GM12878 (cell line): ENCODE data around the gene RARA. TPM values are rescaled to one million over a fixed set of nuclear protein-coding genes. Genes with fewer than 3 reads are reported as not detected.

Experiments used
- CHD1 ChIP-seq: IDR thresholded peaks from 2 replicates; pipeline ENCODE4 v1.6.1; 2012; ENCODE audit warnings: low read depth, low read length, improper control_type of control experiment
- CREB1 ChIP-seq: IDR thresholded peaks from 2 replicates; pipeline ENCODE4 v1.6.1; 2012; ENCODE audit warnings: low read depth, mild to moderate bottlenecking, inconsistent platforms
- DPF2 ChIP-seq: fragments of 450-650 bp; IDR thresholded peaks from 2 replicates; pipeline ENCODE4 v1.6.1; 2017; ENCODE audit warnings: mild to moderate bottlenecking
- HDGF ChIP-seq: fragments of 450-650 bp; IDR thresholded peaks from 2 replicates; pipeline ENCODE4 v1.6.1; 2016; ENCODE audit warnings: antibody characterized with exemption
- JUNB ChIP-seq: IDR thresholded peaks from 2 replicates; pipeline ENCODE4 v1.6.1; 2016; ENCODE audit warnings: antibody characterized with exemption, mild to moderate bottlenecking
- KDM1A ChIP-seq: fragments of 200-600 bp; sonication (generic); IDR thresholded peaks from 2 replicates; pipeline ENCODE4 v1.6.1; 2016; ENCODE audit warnings: borderline replicate concordance
- MEF2B ChIP-seq: fragments of 450-650 bp; IDR thresholded peaks from 2 replicates; pipeline ENCODE4 v1.6.1; 2018; ENCODE audit warnings: mild to moderate bottlenecking, moderate library complexity; ENCODE audit not compliant: partially characterized antibody, poor library complexity, severe bottlenecking
- NBN ChIP-seq: fragments of 450-650 bp; IDR thresholded peaks from 2 replicates; pipeline ENCODE4 v1.6.1; 2016
- PAX8 ChIP-seq: fragments of 450-650 bp; IDR thresholded peaks from 2 replicates; pipeline ENCODE4 v1.6.1; 2017; ENCODE audit warnings: mild to moderate bottlenecking, moderate library complexity
- PML ChIP-seq: IDR thresholded peaks from 2 replicates; pipeline ENCODE4 v1.6.1; 2012; ENCODE audit warnings: low read length, inconsistent platforms
- STAT3 ChIP-seq: IDR thresholded peaks from 2 replicates; pipeline ENCODE4 v1.6.1; 2011; ENCODE audit warnings: low read depth, low read length, improper control_type of control experiment
- TARDBP ChIP-seq: IDR thresholded peaks from 2 replicates; pipeline ENCODE4 v1.6.1; 2016; ENCODE audit warnings: borderline replicate concordance
- TCF7 ChIP-seq: IDR thresholded peaks from 2 replicates; pipeline ENCODE4 v1.6.1; 2014; ENCODE audit warnings: antibody characterized with exemption, borderline replicate concordance
- YBX1 ChIP-seq: fragments of 450-650 bp; IDR thresholded peaks from 2 replicates; pipeline ENCODE4 v1.6.1; 2016; ENCODE audit warnings: antibody characterized with exemption
- ZNF384 ChIP-seq: IDR thresholded peaks from 2 replicates; pipeline ENCODE4 v1.6.1; 2012; ENCODE audit warnings: low read depth, mild to moderate bottlenecking, low read length, improper control_type of control experiment, borderline replicate concordance
- ZZZ3 ChIP-seq: IDR thresholded peaks from 2 replicates; pipeline ENCODE4 v1.6.1; 2011; ENCODE audit warnings: low read depth; ENCODE audit not compliant: control insufficient read depth, insufficient read length
- polyA plus RNA-seq, 11 experiments: library from polyadenylated mRNA; depleted of rRNA in 4 of 11; unstranded in 6 of 11; stranded (reverse) in 5 of 11; fragments of >200 nt; fragmentation: Nextera tagmentation in 4 of 11; fragmentation: Illumina TruSeq in 1 of 11; extraction: Ambion mirVana in 4 of 11; extraction: Trizol in 1 of 11; gene quantifications; 1 replicate in 1 of 11; 2 replicates in 10 of 11; pipeline versions ENCODE4 v1.2.1 to v1.2.3, GENCODE V29; 2011 to 2016; ENCODE audit warnings: inconsistent platforms in 2 of 11, missing spikeins in 2 of 11, low read depth in 1 of 11
- total RNA-seq, 4 experiments: library from RNA; depleted of rRNA in 3 of 4; stranded (reverse); fragments of >200 nt in 3 of 4; fragmentation: Illumina TruSeq in 1 of 4; extraction: Trizol in 1 of 4; gene quantifications; 2 replicates each; pipeline versions ENCODE4 v1.2.1 to v1.2.3, GENCODE V29; 2013 to 2021
- TF ChIP-seq, protein P1 (sequence below): fragments of 450-650 bp; conservative IDR thresholded peaks from 2 replicates; pipeline ENCODE4 v1.6.1; 2017; ENCODE audit warnings: mild to moderate bottlenecking, moderate library complexity
- TF ChIP-seq, protein P2 (sequence below): IDR thresholded peaks from 2 replicates; pipeline ENCODE4 v1.6.1; 2011; ENCODE audit warnings: low read depth, mild to moderate bottlenecking, low read length, moderate library complexity, borderline replicate concordance; ENCODE audit errors: extremely low read depth
- TF ChIP-seq, protein P3 (sequence below): fragments of 450-650 bp; IDR thresholded peaks from 2 replicates; pipeline ENCODE4 v1.6.1; 2016; ENCODE audit warnings: mild to moderate bottlenecking, moderate library complexity, borderline replicate concordance
- TF ChIP-seq, protein P4 (sequence below): IDR thresholded peaks from 2 replicates; pipeline ENCODE4 v1.6.1; 2012; ENCODE audit warnings: improper control_type of control experiment, low read depth, low read length; ENCODE audit not compliant: insufficient replicate concordance

Gene RARA
- total and polyA plus RNA-seq, 10 of the 15 experiments (the other 5 are each of a cell fraction or from before 2014, with no cell fraction given) = 0.13 to 33.6 (median 13.6) TPM

DNA sequence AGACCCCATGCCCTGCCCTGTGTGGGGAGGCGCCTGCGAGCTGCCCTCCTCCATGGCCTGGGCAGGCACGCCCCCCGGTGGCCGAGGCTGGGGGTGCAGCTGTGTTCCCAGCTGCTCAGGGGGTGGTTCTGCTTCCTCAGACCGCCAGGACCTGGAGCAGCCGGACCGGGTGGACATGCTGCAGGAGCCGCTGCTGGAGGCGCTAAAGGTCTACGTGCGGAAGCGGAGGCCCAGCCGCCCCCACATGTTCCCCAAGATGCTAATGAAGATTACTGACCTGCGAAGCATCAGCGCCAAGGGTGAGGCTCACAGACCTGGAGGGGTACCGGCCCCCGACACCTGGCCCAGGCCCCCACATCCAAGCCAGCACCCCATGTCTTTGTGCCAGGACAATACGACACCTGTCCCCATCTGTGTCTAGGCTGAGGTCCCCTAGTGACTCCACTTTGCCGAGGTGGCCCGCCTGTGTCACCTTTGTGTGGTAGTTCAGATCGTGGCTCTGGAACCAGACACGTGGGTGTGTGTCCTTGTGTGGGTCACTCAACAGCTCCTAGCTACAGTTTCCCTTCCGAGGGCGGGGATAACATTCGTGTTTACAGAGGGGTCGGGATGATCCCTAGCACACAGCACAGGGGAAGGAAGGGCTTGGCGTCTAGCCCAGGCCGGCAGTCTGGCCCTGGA is 46.3 kb downstream of the RARA start (continued):
- TF ChIP-seq YBX1 (no peak), TCF7 (no peak), MEF2B (no peak), CREB1 (no peak), ZNF384 (no peak), KDM1A (no peak), TARDBP (no peak), STAT3 (no peak), JUNB (no peak), ZZZ3 (no peak), HDGF (no peak), NBN (no peak), PML (no peak), CHD1 (no peak), PAX8 (no peak), DPF2 (0 out of 2 replicates have a peak, but pooled peaks have one; percentile 23)
- TF ChIP-seq, protein P1, sequence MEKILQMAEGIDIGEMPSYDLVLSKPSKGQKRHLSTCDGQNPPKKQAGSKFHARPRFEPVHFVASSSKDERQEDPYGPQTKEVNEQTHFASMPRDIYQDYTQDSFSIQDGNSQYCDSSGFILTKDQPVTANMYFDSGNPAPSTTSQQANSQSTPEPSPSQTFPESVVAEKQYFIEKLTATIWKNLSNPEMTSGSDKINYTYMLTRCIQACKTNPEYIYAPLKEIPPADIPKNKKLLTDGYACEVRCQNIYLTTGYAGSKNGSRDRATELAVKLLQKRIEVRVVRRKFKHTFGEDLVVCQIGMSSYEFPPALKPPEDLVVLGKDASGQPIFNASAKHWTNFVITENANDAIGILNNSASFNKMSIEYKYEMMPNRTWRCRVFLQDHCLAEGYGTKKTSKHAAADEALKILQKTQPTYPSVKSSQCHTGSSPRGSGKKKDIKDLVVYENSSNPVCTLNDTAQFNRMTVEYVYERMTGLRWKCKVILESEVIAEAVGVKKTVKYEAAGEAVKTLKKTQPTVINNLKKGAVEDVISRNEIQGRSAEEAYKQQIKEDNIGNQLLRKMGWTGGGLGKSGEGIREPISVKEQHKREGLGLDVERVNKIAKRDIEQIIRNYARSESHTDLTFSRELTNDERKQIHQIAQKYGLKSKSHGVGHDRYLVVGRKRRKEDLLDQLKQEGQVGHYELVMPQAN = no peak
- TF ChIP-seq, protein P2, sequence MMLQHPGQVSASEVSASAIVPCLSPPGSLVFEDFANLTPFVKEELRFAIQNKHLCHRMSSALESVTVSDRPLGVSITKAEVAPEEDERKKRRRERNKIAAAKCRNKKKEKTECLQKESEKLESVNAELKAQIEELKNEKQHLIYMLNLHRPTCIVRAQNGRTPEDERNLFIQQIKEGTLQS = no peak
- TF ChIP-seq, protein P3, sequence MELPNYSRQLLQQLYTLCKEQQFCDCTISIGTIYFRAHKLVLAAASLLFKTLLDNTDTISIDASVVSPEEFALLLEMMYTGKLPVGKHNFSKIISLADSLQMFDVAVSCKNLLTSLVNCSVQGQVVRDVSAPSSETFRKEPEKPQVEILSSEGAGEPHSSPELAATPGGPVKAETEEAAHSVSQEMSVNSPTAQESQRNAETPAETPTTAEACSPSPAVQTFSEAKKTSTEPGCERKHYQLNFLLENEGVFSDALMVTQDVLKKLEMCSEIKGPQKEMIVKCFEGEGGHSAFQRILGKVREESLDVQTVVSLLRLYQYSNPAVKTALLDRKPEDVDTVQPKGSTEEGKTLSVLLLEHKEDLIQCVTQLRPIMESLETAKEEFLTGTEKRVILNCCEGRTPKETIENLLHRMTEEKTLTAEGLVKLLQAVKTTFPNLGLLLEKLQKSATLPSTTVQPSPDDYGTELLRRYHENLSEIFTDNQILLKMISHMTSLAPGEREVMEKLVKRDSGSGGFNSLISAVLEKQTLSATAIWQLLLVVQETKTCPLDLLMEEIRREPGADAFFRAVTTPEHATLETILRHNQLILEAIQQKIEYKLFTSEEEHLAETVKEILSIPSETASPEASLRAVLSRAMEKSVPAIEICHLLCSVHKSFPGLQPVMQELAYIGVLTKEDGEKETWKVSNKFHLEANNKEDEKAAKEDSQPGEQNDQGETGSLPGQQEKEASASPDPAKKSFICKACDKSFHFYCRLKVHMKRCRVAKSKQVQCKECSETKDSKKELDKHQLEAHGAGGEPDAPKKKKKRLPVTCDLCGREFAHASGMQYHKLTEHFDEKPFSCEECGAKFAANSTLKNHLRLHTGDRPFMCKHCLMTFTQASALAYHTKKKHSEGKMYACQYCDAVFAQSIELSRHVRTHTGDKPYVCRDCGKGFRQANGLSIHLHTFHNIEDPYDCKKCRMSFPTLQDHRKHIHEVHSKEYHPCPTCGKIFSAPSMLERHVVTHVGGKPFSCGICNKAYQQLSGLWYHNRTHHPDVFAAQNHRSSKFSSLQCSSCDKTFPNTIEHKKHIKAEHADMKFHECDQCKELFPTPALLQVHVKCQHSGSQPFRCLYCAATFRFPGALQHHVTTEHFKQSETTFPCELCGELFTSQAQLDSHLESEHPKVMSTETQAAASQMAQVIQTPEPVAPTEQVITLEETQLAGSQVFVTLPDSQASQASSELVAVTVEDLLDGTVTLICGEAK = no peak
- TF ChIP-seq, protein P4, sequence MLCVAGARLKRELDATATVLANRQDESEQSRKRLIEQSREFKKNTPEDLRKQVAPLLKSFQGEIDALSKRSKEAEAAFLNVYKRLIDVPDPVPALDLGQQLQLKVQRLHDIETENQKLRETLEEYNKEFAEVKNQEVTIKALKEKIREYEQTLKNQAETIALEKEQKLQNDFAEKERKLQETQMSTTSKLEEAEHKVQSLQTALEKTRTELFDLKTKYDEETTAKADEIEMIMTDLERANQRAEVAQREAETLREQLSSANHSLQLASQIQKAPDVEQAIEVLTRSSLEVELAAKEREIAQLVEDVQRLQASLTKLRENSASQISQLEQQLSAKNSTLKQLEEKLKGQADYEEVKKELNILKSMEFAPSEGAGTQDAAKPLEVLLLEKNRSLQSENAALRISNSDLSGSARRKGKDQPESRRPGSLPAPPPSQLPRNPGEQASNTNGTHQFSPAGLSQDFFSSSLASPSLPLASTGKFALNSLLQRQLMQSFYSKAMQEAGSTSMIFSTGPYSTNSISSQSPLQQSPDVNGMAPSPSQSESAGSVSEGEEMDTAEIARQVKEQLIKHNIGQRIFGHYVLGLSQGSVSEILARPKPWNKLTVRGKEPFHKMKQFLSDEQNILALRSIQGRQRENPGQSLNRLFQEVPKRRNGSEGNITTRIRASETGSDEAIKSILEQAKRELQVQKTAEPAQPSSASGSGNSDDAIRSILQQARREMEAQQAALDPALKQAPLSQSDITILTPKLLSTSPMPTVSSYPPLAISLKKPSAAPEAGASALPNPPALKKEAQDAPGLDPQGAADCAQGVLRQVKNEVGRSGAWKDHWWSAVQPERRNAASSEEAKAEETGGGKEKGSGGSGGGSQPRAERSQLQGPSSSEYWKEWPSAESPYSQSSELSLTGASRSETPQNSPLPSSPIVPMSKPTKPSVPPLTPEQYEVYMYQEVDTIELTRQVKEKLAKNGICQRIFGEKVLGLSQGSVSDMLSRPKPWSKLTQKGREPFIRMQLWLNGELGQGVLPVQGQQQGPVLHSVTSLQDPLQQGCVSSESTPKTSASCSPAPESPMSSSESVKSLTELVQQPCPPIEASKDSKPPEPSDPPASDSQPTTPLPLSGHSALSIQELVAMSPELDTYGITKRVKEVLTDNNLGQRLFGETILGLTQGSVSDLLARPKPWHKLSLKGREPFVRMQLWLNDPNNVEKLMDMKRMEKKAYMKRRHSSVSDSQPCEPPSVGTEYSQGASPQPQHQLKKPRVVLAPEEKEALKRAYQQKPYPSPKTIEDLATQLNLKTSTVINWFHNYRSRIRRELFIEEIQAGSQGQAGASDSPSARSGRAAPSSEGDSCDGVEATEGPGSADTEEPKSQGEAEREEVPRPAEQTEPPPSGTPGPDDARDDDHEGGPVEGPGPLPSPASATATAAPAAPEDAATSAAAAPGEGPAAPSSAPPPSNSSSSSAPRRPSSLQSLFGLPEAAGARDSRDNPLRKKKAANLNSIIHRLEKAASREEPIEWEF = no peak
